Mononuclear cell (primary cell): ENCODE data around the gene TCF7L2. TPM values are rescaled to one million over a fixed set of nuclear protein-coding genes. Genes with fewer than 3 reads are reported as not detected.
"Not testable (repeated sequence)": the region's sequence is repeated elsewhere in the genome, so short reads cannot be mapped to it uniquely, and the experiment has no call there.

Source experiments
- H3K27me3 ChIP-seq: 2 replicates; pipeline ENCODE4 v1.6.0; 2011; ENCODE audit warnings: low read length, control low read depth; ENCODE audit not compliant: insufficient read depth
- H3K4me1 ChIP-seq: 2 replicates; pipeline ENCODE4 v1.5.1; 2011; ENCODE audit warnings: mild to moderate bottlenecking, low read length, control low read depth; ENCODE audit not compliant: insufficient read depth
- H3K4me3 ChIP-seq: 2 replicates; pipeline ENCODE4 v1.5.1; 2011; ENCODE audit warnings: mild to moderate bottlenecking, low read length, moderate library complexity
- H3K9me3 ChIP-seq: 2 replicates; pipeline ENCODE4 v1.5.1; 2011; ENCODE audit warnings: low read depth, mild to moderate bottlenecking, control low read depth, low read length
- total RNA-seq: library from RNA; depleted of rRNA; stranded (reverse); fragments of >200 nt; gene quantifications from one replicate; pipeline ENCODE4 v1.2.3, GENCODE V29; 2012

Gene TCF7L2
- total RNA-seq, 1 donor: 8.1 TPM

GRCh38 chr10:113058523-113059370, 108.7 kb downstream of the TCF7L2 start:
- Histone ChIP-seq H3K4me3 (no peak overlapping the region), H3K9me3 (no peaks in the 10 kb centered on the region), H3K27me3 (no peaks in the 10 kb centered on the region), H3K4me1 (peaks cover 15% of the 10 kb centered on the region)

- Histone ChIP-seq H3K9me3 (no peaks in the 10 kb centered on the region), H3K27me3 (no peaks in the 10 kb centered on the region), H3K4me3 (no peak overlapping the region), H3K4me1 (peaks cover 15% of the 10 kb centered on the region)
Observed at GRCh38 chr10:113059371-113059780, 109.3 kb downstream of the TCF7L2 start.

- Histone ChIP-seq H3K9me3 (no peaks in the 10 kb centered on the region), H3K4me3 (no peak overlapping the region), H3K27me3 (no peaks in the 10 kb centered on the region), H3K4me1 (peaks cover 15% of the 10 kb centered on the region)
Observed at GRCh38 chr10:113060201-113061053, 110.4 kb downstream of the TCF7L2 start.

- Histone ChIP-seq H3K4me1 (peaks cover 15% of the 10 kb centered on the region), H3K9me3 (no peaks in the 10 kb centered on the region), H3K27me3 (no peaks in the 10 kb centered on the region), H3K4me3 (no peak overlapping the region)
Observed at GRCh38 chr10:113061054-113061430, 111.0 kb downstream of the TCF7L2 start.

- H3K27me3 ChIP-seq: no peaks in the 10 kb centered on the region
- H3K4me1 ChIP-seq: peaks cover 15% of the 10 kb centered on the region
- no peaks in the 10 kb centered on the region for H3K9me3 ChIP-seq
- H3K4me3 ChIP-seq: no peak overlapping the region
Observed at GRCh38 chr10:113061557-113061956, 111.5 kb downstream of the TCF7L2 start.

- peaks cover 15% of the 10 kb centered on the region for H3K4me1 ChIP-seq
- H3K4me3 ChIP-seq: no peak overlapping the region
- H3K9me3 ChIP-seq: no peaks in the 10 kb centered on the region
- no peaks in the 10 kb centered on the region for H3K27me3 ChIP-seq
Observed at GRCh38 chr10:113063043-113063967, 113.3 kb downstream of the TCF7L2 start.

- H3K27me3 ChIP-seq: no peaks in the 10 kb centered on the region
- H3K4me1 ChIP-seq: peaks cover 15% of the 10 kb centered on the region
- no peak overlapping the region for H3K4me3 ChIP-seq
- H3K9me3 ChIP-seq: no peaks in the 10 kb centered on the region
Observed at GRCh38 chr10:113064039-113064438, 114.0 kb downstream of the TCF7L2 start.

GRCh38 chr10:113066120-113066519, 116.1 kb downstream of the TCF7L2 start:
- not testable (repeated sequence) for H3K27me3 ChIP-seq, H3K4me1 ChIP-seq, H3K4me3 ChIP-seq, H3K9me3 ChIP-seq

GRCh38 chr10:113066561-113067312, 116.7 kb downstream of the TCF7L2 start:
- H3K4me3 ChIP-seq: no peak overlapping the region
- H3K27me3 ChIP-seq: no peaks in the 10 kb centered on the region
- no peaks in the 10 kb centered on the region for H3K9me3 ChIP-seq
- H3K4me1 ChIP-seq: no peaks in the 10 kb centered on the region

GRCh38 chr10:113067501-113067900, 117.5 kb downstream of the TCF7L2 start:
- no peaks in the 10 kb centered on the region for H3K4me1 ChIP-seq
- no peaks in the 10 kb centered on the region for H3K27me3 ChIP-seq
- no peak overlapping the region for H3K4me3 ChIP-seq
- no peaks in the 10 kb centered on the region for H3K9me3 ChIP-seq

- no peaks in the 10 kb centered on the region for H3K4me1 ChIP-seq
- H3K27me3 ChIP-seq: no peaks in the 10 kb centered on the region
- no peak overlapping the region for H3K4me3 ChIP-seq
- H3K9me3 ChIP-seq: no peaks in the 10 kb centered on the region
Observed at GRCh38 chr10:113068178-113068890, 118.3 kb downstream of the TCF7L2 start.

GRCh38 chr10:113069595-113069994, 119.5 kb downstream of the TCF7L2 start:
- Histone ChIP-seq H3K4me1 (no peaks in the 10 kb centered on the region), H3K27me3 (no peaks in the 10 kb centered on the region), H3K4me3 (no peak overlapping the region), H3K9me3 (no peaks in the 10 kb centered on the region)

- Histone ChIP-seq H3K4me3 (no peak overlapping the region), H3K4me1 (no peaks in the 10 kb centered on the region)
Observed at GRCh38 chr10:113071446-113071845, 121.4 kb downstream of the TCF7L2 start.

More at GRCh38 chr10:113071446-113071845, 121.4 kb downstream of the TCF7L2 start:
- Histone ChIP-seq H3K27me3 (no peaks in the 10 kb centered on the region), H3K9me3 (no peaks in the 10 kb centered on the region)
